CD14-positive monocyte (primary cell): Measurements from ENCODE around the gene STEAP3. TPM values are rescaled to one million over a fixed set of nuclear protein-coding genes. Genes with fewer than 3 reads are reported as not detected.

Experiments
- DNase-seq, 3 donors: peaks; one replicate each; pipeline ENCODE4 v3.0.0-alpha.2; 2011 to 2022
- H2AFZ ChIP-seq: 2 replicates; pipeline ENCODE4 v1.6.0; 2012; ENCODE audit warnings: mild to moderate bottlenecking, low read depth, low read length, inconsistent platforms; ENCODE audit not compliant: insufficient read depth, poor library complexity, severe bottlenecking
- H3K27ac ChIP-seq, 2 donors: 1 replicate in 1 of 2; 2 replicates in 1 of 2; pipeline ENCODE4 v1.5.1; 2012 to 2013; ENCODE audit warnings: low read length in 2 of 2, control low read depth in 1 of 2, inconsistent platforms in 1 of 2, low read depth in 1 of 2, mild to moderate bottlenecking in 1 of 2
- H3K27me3 ChIP-seq, 2 donors: one replicate each; pipeline versions ENCODE4 v1.6.0 to v1.6.1; 2011 to 2013; ENCODE audit warnings: low read length in 2 of 2; ENCODE audit not compliant: control insufficient read depth in 2 of 2, insufficient read depth in 2 of 2
- H3K36me3 ChIP-seq, 2 donors: replicated peaks in 1 of 2; 1 replicate in 1 of 2; 2 replicates in 1 of 2; pipeline versions ENCODE4 v1.5.1 to v1.6.1; 2012 to 2013; ENCODE audit warnings: low read length in 2 of 2, control low read depth in 1 of 2, inconsistent platforms in 1 of 2, mild to moderate bottlenecking in 1 of 2; ENCODE audit not compliant: insufficient read depth in 2 of 2, control insufficient read depth in 1 of 2
- H3K4me1 ChIP-seq, 2 donors: 1 replicate in 1 of 2; 2 replicates in 1 of 2; pipeline versions ENCODE4 v1.5.1 to v1.6.1; 2012 to 2013; ENCODE audit warnings: low read length in 2 of 2, control low read depth in 1 of 2, inconsistent platforms in 1 of 2, mild to moderate bottlenecking in 1 of 2, moderate library complexity in 1 of 2; ENCODE audit not compliant: insufficient read depth in 2 of 2, control insufficient read depth in 1 of 2
- H3K4me2 ChIP-seq: replicated peaks from 2 replicates; pipeline ENCODE3; 2012; ENCODE audit warnings: low read length, moderate library complexity, mild to moderate bottlenecking; ENCODE audit not compliant: poor library complexity, severe bottlenecking; ENCODE audit errors: extremely low read depth
- H3K4me3 ChIP-seq, 3 experiments: fragments of 200-600 bp in 1 of 3; sonication (generic) in 1 of 3; replicated peaks in 1 of 3; 1 replicate in 2 of 3; 2 replicates in 1 of 3; pipeline ENCODE4 v1.5.1; 2011 to 2013; ENCODE audit warnings: low read length in 3 of 3, mild to moderate bottlenecking in 3 of 3, control low read depth in 2 of 3, low read depth in 2 of 3, inconsistent platforms in 1 of 3, moderate library complexity in 1 of 3
- H3K79me2 ChIP-seq: 2 replicates; pipeline ENCODE4 v1.6.0; 2012; ENCODE audit warnings: mild to moderate bottlenecking, control low read depth, inconsistent platforms, low read length, moderate library complexity; ENCODE audit not compliant: insufficient read depth
- H3K9ac ChIP-seq: 2 replicates; pipeline ENCODE4 v1.6.0; 2017; ENCODE audit warnings: low read length, mild to moderate bottlenecking; ENCODE audit not compliant: insufficient read depth, poor library complexity, severe bottlenecking
- H3K9me3 ChIP-seq, 2 donors: replicated peaks in 1 of 2; 1 replicate in 1 of 2; 2 replicates in 1 of 2; pipeline versions ENCODE4 v1.5.1 to v1.6.1; 2012 to 2013; ENCODE audit warnings: low read length in 2 of 2, control low read depth in 1 of 2; ENCODE audit not compliant: control insufficient read depth in 1 of 2, insufficient read depth in 1 of 2
- H4K20me1 ChIP-seq: 2 replicates; pipeline ENCODE4 v1.6.0; 2012; ENCODE audit warnings: mild to moderate bottlenecking, low read length, control low read depth, moderate library complexity; ENCODE audit not compliant: insufficient read depth
- H3K27ac Mint-ChIP-seq, 7 donors: one replicate each; pipeline ENCODE4 v1.8.0; 2020; ENCODE audit warnings: mild to moderate bottlenecking in 7 of 7, mixed read lengths in 7 of 7, moderate library complexity in 6 of 7, inconsistent platforms in 2 of 7
- H3K27me3 Mint-ChIP-seq, 3 donors: one replicate each; pipeline ENCODE4 v1.8.0; 2021 to 2022; ENCODE audit warnings: low read depth in 3 of 3, mild to moderate bottlenecking in 3 of 3, mixed read lengths in 3 of 3, moderate library complexity in 3 of 3, inconsistent platforms in 1 of 3
- H3K36me3 Mint-ChIP-seq, 2 donors: one replicate each; pipeline ENCODE4 v1.8.0; 2020; ENCODE audit warnings: mixed read lengths in 2 of 2, inconsistent platforms in 1 of 2, mild to moderate bottlenecking in 1 of 2
- H3K4me1 Mint-ChIP-seq: one replicate; pipeline ENCODE4 v1.8.0; 2020; ENCODE audit warnings: mild to moderate bottlenecking, mixed read lengths
- H3K4me3 Mint-ChIP-seq, 2 donors: one replicate each; pipeline ENCODE4 v1.8.0; 2020; ENCODE audit warnings: mild to moderate bottlenecking in 2 of 2, mixed read lengths in 2 of 2, moderate library complexity in 1 of 2
- H3K9me3 Mint-ChIP-seq, 7 donors: one replicate each; pipeline ENCODE4 v1.8.0; 2020 to 2022; ENCODE audit warnings: mixed read lengths in 7 of 7, mild to moderate bottlenecking in 6 of 7, moderate library complexity in 6 of 7, inconsistent platforms in 2 of 7
- CTCF ChIP-seq: fragments of 200-600 bp; IDR thresholded peaks from one replicate; pipeline ENCODE4 v1.8.0; 2022; ENCODE audit warnings: antibody characterized with exemption, mild to moderate bottlenecking
- WGBS: methylation state at CpG from one replicate; pipeline ENCODE4 v1.1.5; 2013; ENCODE audit warnings: missing lambda C conversion rate; ENCODE audit not compliant: insufficient coverage; 5-methylcytosine and 5-hydroxymethylcytosine counted together
- intact Hi-C, 2 donors: fragments of 100-400 bp; cut with micrococcal nuclease; formaldehyde crosslinking; loops; one replicate each; pipeline versions ENCODE4 v1.15.0 to v1.15.1; 2023
- polyA plus RNA-seq, 3 donors: library from polyadenylated mRNA; depleted of rRNA in 1 of 3; unstranded in 2 of 3; stranded (reverse) in 1 of 3; fragments of 300-500 nt in 2 of 3; fragments of >200 nt in 1 of 3; fragmentation: Illumina TruSeq in 2 of 3; gene quantifications; 1 replicate in 2 of 3; 2 replicates in 1 of 3; pipeline ENCODE4 v1.2.3, GENCODE V29; 2012 to 2021

Gene STEAP3
- polyA plus RNA-seq, 3 donors: 3.0 to 10.7 (median 3.3) TPM

GRCh38 chr2:119260646-119261492 lies 37.2 kb downstream of the STEAP3 start:
- no peaks in the 10 kb centered on the region for H3K9me3 Mint-ChIP-seq
- Histone ChIP-seq H3K36me3 (peaks cover 8 to 28% of the 10 kb centered on the region in 2 donors), H3K9ac (no peak overlapping the region), H3K9me3 (no peaks in the 10 kb centered on the region), H3K4me2 (no peak overlapping the region), H3K27ac (no peak overlapping the region), H3K79me2 (no peaks in the 10 kb centered on the region), H3K27me3 (no peaks in the 10 kb centered on the region), H3K4me1 (peaks cover 20 to 24% of the 10 kb centered on the region in 2 donors), H3K4me3 (no peak overlapping the region), H4K20me1 (no peaks in the 10 kb centered on the region), H2AFZ (no peak overlapping the region)
- peaks cover 22% of the 10 kb centered on the region for H3K4me1 Mint-ChIP-seq
- H3K4me3 Mint-ChIP-seq: no peak overlapping the region
- DNase-seq: no peak
- no peak overlapping the region for H3K27ac Mint-ChIP-seq
- TF ChIP-seq CTCF: no peak
- intact Hi-C loops: no loop called here
- H3K36me3 Mint-ChIP-seq: peaks cover 20 to 26% of the 10 kb centered on the region in 2 donors
- H3K27me3 Mint-ChIP-seq: no peaks in the 10 kb centered on the region
- 79% methylated on average over 7 of the region's 11 CpGs for WGBS

DNA sequence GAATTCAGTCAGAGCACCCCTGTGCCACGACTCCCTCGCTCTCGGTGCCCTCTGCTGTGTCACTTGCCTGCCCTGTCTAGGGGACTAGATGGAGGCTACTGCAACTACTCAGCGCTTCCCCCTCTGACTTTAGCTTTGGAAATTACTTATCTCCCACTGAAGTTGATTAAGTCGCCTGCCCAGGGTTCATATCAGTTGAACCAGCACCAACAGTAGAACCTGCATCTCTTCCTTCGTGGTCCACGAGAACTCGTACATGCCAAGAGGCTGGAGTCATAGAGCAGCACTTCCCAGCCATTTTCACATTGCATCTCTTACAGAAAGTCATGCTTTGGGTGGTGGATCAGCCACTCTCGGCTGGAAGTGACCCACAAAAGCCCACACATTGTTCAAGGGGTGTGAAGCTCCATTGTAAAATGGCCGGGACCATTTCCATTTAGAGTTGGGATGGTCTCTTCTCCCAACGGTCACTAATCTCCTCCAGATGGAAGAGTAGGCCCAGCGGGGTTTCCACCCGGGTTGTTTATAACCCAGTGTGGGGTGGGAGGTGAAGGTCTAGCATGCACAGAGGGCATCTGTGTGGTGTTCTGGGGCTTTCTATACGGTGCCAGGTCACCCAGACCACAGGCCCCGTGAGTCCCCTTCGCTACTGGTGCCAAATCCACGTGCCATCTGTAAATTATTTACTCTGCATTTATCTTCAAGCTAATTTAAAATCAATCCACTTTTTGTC lies 38.0 kb downstream of the STEAP3 start:
- H3K4me1 Mint-ChIP-seq: peaks cover 22% of the 10 kb centered on the region
- H3K9ac ChIP-seq: no peak overlapping the region
- no peaks in the 10 kb centered on the region for H3K9me3 Mint-ChIP-seq
- H3K79me2 ChIP-seq: no peaks in the 10 kb centered on the region
- H3K27me3 Mint-ChIP-seq: peaks cover 0 to under 1% (median 0%) of the 10 kb centered on the region in 3 donors
- H3K36me3 Mint-ChIP-seq: peaks cover 20 to 25% of the 10 kb centered on the region in 2 donors
- H3K4me3 ChIP-seq: no peak overlapping the region
- no peaks in the 10 kb centered on the region for H3K27me3 ChIP-seq
- no peaks in the 10 kb centered on the region for H4K20me1 ChIP-seq
- TF ChIP-seq CTCF: no peak
- WGBS: 100% methylated on average over 8 of the region's 17 CpGs
- H3K4me3 Mint-ChIP-seq: no peak overlapping the region
- H3K4me1 ChIP-seq: peaks cover 20 to 24% of the 10 kb centered on the region in 2 donors
- no peak overlapping the region for H3K27ac ChIP-seq
- H3K27ac Mint-ChIP-seq: no peak overlapping the region
- H3K36me3 ChIP-seq: peaks cover 3 to 25% of the 10 kb centered on the region in 2 donors
- DNase-seq: no peak
- no peak overlapping the region for H2AFZ ChIP-seq
- H3K4me2 ChIP-seq: no peak overlapping the region
- no peaks in the 10 kb centered on the region for H3K9me3 ChIP-seq
- intact Hi-C loops: no loop called here
